ENCODE data around the gene MMEL1. TPM values are rescaled to one million over a fixed set of nuclear protein-coding genes. Genes with fewer than 3 reads are reported as not detected.
"Not testable (repeated sequence)": the region's sequence is repeated elsewhere in the genome, so short reads cannot be mapped to it uniquely, and the experiment has no call there.

The MMEL1 gene
- total RNA-seq, 6 experiments from 2014 or later, result 1.2 to 2.0 TPM; not detected in 4

GRCh38 chr1:2582391-2582790 is 50.4 kb downstream of the MMEL1 start:
- TF ChIP-seq, protein P1, sequence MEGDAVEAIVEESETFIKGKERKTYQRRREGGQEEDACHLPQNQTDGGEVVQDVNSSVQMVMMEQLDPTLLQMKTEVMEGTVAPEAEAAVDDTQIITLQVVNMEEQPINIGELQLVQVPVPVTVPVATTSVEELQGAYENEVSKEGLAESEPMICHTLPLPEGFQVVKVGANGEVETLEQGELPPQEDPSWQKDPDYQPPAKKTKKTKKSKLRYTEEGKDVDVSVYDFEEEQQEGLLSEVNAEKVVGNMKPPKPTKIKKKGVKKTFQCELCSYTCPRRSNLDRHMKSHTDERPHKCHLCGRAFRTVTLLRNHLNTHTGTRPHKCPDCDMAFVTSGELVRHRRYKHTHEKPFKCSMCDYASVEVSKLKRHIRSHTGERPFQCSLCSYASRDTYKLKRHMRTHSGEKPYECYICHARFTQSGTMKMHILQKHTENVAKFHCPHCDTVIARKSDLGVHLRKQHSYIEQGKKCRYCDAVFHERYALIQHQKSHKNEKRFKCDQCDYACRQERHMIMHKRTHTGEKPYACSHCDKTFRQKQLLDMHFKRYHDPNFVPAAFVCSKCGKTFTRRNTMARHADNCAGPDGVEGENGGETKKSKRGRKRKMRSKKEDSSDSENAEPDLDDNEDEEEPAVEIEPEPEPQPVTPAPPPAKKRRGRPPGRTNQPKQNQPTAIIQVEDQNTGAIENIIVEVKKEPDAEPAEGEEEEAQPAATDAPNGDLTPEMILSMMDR (IDR thresholded peaks at IDR 0.05), result no peak
- TF ChIP-seq POLR2A (IDR thresholded peaks at IDR 0.05), result no peak
- H3K9me3 ChIP-seq, result no peaks in the 10 kb centered on the region
- H3K27me3 ChIP-seq, result no peaks in the 10 kb centered on the region
- H3K4me1 ChIP-seq, result peaks cover 0 to 23% (median 9%) of the 10 kb centered on the region in 4 donors
- no peaks in the 10 kb centered on the region for H3K36me3 ChIP-seq
- no peak for DNase-seq
- H3K4me3 ChIP-seq, result no peak overlapping the region
- ATAC-seq, result no peak
- WGBS (ENCODE audit: insufficient coverage, low coverage, low lambda C conversion rate, missing lambda C conversion rate), result 46% methylated on average over 1 of the region's 7 CpGs
- intact Hi-C loops (cut with DNase I), result no loop called here
- H3K27ac ChIP-seq, result no peak overlapping the region

GRCh38 chr1:2580691-2581090 is 52.1 kb downstream of the MMEL1 start:
- H3K9me3 ChIP-seq, result no peaks in the 10 kb centered on the region
- H3K36me3 ChIP-seq, result no peaks in the 10 kb centered on the region
- no peak overlapping the region for H3K27ac ChIP-seq
- 80% methylated on average over 8 of the region's 10 CpGs for WGBS (ENCODE audit: insufficient coverage, low coverage, low lambda C conversion rate, missing lambda C conversion rate)
- DNase-seq, result peak in 2 of 3 donors; percentile 21 to 46
- intact Hi-C loops (cut with DNase I), result no loop called here
- TF ChIP-seq, protein P1 (IDR thresholded peaks at IDR 0.05), result no peak
- no peak for TF ChIP-seq POLR2A (IDR thresholded peaks at IDR 0.05)
- no peak for ATAC-seq
- H3K4me1 ChIP-seq, result peaks cover 0 to 31% (median 15%) of the 10 kb centered on the region in 4 donors
- no peak overlapping the region for H3K4me3 ChIP-seq
- no peaks in the 10 kb centered on the region for H3K27me3 ChIP-seq

DNA sequence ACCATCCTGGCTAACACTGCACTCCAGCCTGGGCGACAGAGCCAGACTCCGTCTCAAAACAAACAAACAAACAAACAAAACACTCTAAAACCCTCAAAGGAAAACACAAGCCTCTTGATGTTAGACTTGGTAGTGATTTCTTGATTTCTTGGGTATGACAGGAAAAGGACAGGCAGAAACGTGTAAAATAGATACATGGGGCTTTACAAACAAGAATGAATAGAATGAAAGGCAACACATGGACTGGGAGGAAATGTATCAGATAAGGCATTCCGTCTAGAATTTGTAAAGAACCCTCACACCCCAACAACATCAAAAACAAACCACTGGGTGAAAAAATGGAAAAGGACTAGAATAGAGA is 54.1 kb downstream of the MMEL1 start:
- H3K9me3 ChIP-seq, result peaks cover 0 to 1% (median 0%) of the 10 kb centered on the region in 4 donors
- H3K4me1 ChIP-seq, result peaks cover 0 to 25% (median 11%) of the 10 kb centered on the region in 4 donors
- H3K27ac ChIP-seq, result peak overlapping the region; percentile 59 to 84 (median 74)
- ATAC-seq (no peak), DNase-seq (no peak)
- intact Hi-C loops (cut with DNase I), result no loop called here
- TF ChIP-seq, protein P1 (IDR thresholded peaks at IDR 0.05), result no peak
- TF ChIP-seq POLR2A (IDR thresholded peaks at IDR 0.05), result no peak
- no peaks in the 10 kb centered on the region for H3K36me3 ChIP-seq
- no peaks in the 10 kb centered on the region for H3K27me3 ChIP-seq
- no peak overlapping the region for H3K4me3 ChIP-seq
- 30% methylated on average over 4 of the region's 4 CpGs for WGBS (ENCODE audit: insufficient coverage, low coverage, low lambda C conversion rate, missing lambda C conversion rate)

- ATAC-seq; H3K36me3 ChIP-seq; H3K27me3 ChIP-seq; H3K9me3 ChIP-seq; H3K4me3 ChIP-seq; intact Hi-C loops (cut with DNase I): not testable (repeated sequence)
- WGBS (ENCODE audit: insufficient coverage, low coverage, low lambda C conversion rate, missing lambda C conversion rate), result 58% methylated on average over 9 of the region's 23 CpGs
- peak in 2 of 3 donors; percentile 26 to 49 for DNase-seq
- Histone ChIP-seq H3K27ac (peak overlapping the region; percentile 59 to 84 (median 74)), H3K4me1 (peaks cover 0 to 23% (median 11%) of the 10 kb centered on the region in 4 donors)
Measured at GRCh38 chr1:2577565-2578075, 55.2 kb downstream of the MMEL1 start.

DNA sequence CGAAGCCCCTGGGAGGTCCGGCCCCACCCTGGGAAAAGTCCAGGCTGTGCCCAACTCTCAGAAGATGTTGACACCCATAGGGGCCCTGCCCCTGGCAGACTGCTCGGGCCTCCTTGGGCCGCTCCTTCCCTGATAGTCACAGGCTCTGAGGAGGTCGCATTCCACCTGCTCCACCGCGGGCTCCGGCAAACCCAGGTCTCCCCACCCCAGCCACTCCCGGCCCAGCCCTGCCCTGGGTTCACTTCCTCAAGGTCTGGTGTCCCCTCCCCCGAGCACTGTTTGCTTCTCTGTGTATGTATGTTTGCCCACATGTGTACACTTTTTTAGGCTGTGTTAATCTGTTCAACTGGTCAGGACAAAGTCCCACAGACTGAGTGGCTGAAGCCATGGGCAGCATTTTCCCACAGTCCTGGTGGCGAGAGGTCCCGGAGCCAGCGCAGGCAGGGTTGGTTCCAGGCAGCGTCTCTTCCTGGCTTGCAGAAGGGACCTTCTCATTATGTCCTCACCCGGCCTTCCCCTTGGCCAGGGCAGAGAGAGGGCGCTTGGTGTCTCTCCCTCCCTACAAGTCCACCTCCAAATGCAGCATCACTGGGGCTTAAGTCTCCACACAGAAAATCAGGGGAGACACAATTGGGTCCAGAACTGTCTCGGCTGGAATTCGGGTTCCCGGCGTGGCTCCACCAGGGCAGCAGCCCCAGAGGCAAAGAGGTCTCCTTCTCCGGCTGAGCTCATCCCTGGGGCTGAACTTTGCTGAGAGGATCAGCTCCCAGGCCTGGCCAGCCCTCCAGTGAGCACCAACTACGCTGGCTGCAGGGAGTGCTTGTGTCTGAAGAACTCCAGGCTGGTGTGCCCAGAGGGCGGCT is 56.8 kb downstream of the MMEL1 start:
- TF ChIP-seq, protein P1 (IDR thresholded peaks at IDR 0.05), result no peak
- TF ChIP-seq POLR2A (IDR thresholded peaks at IDR 0.05), result peak; percentile 38
- 39% methylated on average over 8 of the region's 23 CpGs for WGBS (ENCODE audit: insufficient coverage, low coverage, low lambda C conversion rate, missing lambda C conversion rate)
- Histone ChIP-seq H3K4me3 (no peak overlapping the region), H3K27me3 (no peaks in the 10 kb centered on the region), H3K27ac (peak overlapping the region; percentile 44 to 51 (median 51)), H3K36me3 (no peaks in the 10 kb centered on the region), H3K4me1 (peaks cover 0 to 23% (median 11%) of the 10 kb centered on the region in 4 donors), H3K9me3 (peaks cover 0 to 8% (median 0%) of the 10 kb centered on the region in 4 donors)
- DNase-seq (peak; percentile 55 to 74 (median 74)), ATAC-seq (peak; percentile 72 to 83 (median 76))
- intact Hi-C loops (cut with DNase I), result no loop called here

Data from right lobe of liver (tissue), 6 donors.